HG03159 (cell line): ENCODE data around the gene COL11A2.

Experiments used
- ATAC-seq: cut with Tn5 transposase; IDR thresholded peaks from one replicate; pipeline ENCODE4 v1.9.1; 2021; ENCODE audit warnings: mild to moderate bottlenecking, moderate library complexity; ENCODE audit not compliant: unreplicated experiment

Gene COL11A2

GRCh38 chr6:33172688-33173534, 19.4 kb downstream of the COL11A2 start:
- ATAC-seq: no peak

DNA sequence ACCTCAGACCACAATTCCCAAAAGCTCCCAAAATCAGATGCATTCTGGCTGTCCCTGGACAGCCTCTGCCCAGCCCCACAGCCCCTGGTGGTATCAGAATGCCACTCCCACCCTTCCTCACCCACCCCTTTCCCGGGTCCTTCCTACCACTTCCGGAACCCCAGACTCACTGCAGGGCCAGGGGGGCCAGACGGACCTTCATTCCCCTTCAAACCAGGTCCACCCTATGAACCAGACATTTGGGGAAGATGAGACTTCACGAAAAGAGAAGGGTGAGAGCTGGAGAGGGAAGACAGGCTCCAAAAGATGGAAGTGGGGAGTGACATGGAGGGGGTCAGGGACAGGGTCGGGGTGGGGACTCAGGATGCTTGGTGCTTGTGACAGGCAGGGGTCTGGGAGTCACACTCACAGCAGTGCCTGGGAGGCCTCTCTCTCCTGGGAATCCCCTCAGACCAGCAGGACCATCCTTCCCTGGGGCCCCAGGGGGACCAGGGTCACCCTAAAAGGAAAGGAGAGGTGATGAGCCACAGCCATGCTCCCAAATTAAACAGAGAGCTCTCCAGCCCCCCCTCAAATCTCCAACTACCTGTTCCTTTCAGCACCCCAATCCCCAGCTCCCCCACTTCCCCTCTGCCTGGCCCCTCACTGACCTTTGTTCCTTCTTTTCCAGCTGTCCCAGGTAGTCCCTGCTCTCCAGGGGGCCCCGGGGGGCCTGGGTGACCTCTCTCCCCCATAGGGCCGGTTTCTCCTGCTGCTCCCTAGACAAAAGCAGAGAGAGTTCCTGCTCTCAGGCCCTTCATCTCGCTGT, 20.2 kb downstream of the COL11A2 start:
- ATAC-seq: no peak

GRCh38 chr6:33171016-33171879, 21.0 kb downstream of the COL11A2 start:
- ATAC-seq: no peak

DNA sequence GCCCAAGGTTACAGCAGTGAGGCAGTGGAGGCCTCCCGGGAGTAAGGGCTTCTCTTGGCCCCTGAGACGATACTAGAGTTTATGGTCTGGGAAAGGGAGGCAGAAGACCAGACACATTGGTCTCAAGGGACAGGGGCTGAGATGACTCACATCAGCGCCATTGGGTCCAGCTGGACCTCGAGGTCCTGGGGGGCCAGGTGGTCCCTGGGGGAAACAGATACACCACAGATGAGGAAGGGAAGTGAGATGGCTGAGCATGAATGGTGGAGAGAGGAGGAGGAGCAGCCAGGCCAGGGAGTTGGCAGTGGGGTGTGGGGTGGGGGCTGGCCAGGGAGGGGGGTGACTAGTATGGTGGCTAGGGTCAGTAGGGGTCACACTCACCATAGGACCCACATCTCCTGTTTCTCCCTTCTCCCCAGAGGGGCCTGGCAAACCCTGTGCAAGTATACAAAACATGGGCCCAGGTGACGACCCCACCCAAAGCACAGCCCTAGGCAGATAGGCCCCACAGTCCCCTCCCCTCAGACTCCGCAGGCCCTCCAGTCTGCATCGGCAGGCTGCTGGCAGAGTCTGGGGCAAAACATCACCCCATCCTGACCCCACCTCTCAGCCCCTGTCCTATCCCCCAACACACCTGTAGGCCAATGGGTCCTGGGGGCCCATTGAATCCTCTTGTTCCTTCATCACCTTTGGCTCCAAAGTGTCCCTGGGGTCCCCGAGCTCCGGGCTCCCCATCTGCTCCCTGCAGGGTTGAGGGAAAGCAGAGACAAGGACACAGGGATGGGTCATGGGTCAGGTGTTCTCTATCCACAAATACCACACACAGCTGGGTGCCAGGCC, 21.9 kb downstream of the COL11A2 start:
- no peak for ATAC-seq

DNA sequence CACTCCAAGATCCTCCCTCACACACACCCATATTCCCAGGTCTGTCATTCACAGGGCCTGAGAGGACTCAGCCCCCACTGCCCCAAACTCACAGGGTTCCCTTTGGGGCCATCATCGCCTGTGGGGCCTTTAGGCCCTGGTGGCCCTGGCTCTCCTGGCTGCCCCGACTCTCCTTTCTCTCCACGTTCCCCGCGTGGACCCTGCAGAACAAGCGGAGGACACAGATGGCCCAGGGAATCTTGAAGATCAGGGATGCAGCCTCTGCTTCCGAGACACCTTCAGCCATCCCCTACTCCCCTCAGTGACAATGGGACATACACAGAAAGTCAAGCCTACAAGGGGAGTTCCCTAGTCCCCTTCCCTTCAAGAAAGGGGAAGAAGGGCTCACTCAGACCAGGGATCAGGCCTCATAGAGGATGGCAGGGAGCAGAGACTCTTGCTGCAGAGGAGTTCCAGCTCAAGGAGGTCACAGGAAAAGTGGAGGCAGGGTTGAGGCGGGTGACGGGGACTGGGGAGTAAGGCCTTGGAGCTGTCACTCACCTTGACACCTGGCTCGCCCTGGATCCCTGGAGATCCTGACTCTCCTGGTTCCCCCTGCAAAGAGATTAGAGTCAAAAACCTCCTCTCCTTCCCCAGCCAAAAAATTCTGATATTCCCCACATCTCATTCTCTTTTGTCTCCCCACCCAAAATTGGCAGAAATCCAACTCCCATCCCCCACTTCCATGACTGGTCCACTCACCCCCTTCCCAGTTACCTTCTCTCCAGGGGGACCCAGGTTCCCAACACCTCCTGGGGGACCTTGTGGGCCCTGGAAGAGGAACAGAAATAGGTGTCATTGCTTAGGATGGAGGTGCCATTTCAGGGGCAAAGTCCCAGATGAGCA, 22.7 kb downstream of the COL11A2 start:
- no peak for ATAC-seq

- ATAC-seq: no peak
Measured at GRCh38 chr6:33168639-33169038, 23.6 kb downstream of the COL11A2 start.

DNA sequence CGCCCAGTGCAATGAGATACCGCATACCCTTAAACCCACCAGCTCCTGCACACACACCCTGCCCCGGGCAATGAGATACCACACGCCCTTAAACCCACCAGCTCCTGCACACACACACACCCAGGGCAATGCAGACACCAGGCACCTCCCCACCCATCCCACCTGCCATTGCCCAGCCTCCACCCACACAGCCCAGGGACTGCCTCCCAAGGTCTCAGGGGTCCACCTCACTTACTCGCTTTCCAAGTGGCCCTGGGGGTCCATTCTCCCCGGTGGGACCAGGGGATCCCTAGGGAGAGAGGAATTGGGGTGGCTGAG, 24.0 kb downstream of the COL11A2 start:
- no peak for ATAC-seq

GRCh38 chr6:33167374-33168283, 24.6 kb downstream of the COL11A2 start:
- ATAC-seq: no peak

- ATAC-seq: no peak
Measured at GRCh38 chr6:33166811-33167210, 25.5 kb downstream of the COL11A2 start.

DNA sequence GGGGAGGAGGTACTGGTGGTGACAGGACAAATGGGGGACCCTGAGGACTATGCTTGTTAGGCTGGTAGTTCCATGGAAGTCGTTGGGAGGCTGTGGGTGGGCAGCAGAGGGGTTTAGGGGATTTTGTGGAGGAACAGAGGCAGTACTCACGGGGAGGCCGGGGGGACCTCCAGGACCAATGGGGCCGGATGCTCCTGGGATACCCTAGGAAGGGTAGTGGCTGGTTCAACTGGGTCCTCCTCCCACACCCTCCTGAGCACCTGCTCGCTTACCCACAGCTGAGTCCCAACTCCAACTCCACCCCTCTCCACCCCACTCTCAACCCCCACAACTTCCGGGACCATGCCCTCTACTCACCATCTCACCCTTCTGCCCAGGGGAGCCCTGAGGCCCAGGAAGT, 25.9 kb downstream of the COL11A2 start:
- no peak for ATAC-seq

GRCh38 chr6:33165581-33166258, 26.5 kb downstream of the COL11A2 start:
- no peak for ATAC-seq

GRCh38 chr6:33164665-33165373, 27.4 kb downstream of the COL11A2 start:
- ATAC-seq: no peak

DNA sequence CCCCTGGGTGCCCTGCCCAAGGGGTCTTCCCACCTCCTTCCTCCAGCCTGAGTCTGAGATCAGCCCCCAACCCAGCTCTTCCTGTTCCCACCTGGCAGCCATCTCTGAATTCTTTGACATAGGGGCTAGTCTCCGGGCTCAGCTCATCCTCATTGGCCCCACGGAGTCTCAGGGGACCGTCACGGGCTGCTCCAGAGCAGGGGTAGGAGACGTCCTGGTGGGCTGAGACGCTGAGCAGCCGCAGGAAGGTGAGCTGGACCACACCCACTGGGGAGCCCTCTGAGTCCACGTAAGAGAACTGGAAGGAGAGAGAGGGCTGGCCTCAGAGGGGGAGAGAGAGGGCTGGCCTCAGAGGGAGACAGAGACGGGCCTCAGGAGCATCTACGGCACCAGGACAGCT, 28.1 kb downstream of the COL11A2 start:
- no peak for ATAC-seq

DNA sequence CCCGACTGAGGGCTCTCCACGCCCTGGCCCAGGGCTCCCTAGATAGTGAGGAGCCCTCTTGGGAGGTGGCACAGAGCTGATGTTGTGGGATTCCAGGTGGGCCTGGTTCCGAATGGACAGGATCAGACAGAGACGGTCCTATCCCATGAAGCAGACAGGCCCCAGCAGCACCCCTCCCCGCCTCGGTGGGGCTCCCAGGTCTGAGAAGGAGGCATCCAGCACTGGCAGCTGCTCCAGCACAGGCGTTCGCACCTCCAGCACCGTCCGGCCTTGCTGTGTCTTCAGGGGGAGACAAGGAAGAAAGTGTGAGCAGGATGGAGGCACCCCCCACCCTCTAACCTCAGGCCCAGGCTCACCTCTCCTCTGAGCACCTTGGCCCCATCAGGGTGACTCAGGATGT, 28.7 kb downstream of the COL11A2 start:
- no peak for ATAC-seq

- peak; percentile 61 for ATAC-seq
Measured at GRCh38 chr6:33161354-33162331, 30.6 kb downstream of the COL11A2 start.

DNA sequence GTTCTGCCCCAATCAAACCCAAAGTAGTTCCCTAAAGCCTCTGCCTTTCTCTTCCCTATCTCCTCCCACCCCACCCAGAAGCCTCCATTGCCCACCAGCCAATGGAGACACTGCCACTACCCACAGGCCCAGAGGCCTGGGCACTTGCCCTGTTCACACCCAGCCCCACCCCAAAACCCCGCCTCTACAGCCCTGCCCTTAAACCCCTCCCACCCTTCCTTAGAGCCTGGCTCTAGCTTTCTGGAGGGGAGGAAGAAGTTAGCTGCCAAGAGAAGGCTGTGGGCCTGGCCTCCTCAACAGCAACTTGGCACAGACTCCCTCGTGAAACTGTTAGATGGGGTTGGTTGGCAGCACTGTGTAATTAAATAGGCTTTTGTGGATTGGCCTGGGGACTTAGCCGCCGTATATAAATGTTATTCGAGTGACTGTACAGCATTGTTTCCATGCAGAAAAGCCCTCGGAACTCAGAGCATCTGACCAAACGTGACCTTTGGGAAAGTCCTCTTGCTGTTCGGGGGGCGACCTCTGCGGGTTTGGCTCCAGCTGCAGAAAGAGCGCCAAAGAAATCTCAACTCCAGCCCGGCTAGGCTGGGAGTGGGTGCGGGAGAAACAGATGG, 31.4 kb downstream of the COL11A2 start:
- ATAC-seq: no peak
